AG04449 (cell line): Measurements from ENCODE around the gene LMO4.

ENCODE experiments used
- CTCF ChIA-PET: fragments of 350-600 bp; formaldehyde crosslinking; extraction: SDS; loops from one replicate; lab custom pipeline; 2021; ENCODE audit warnings: antibody characterized with exemption; lab: Yijun Ruan, JAX
- POLR2A ChIA-PET: fragments of 400-600, 350-600 bp; formaldehyde crosslinking; extraction: SDS; loops from one replicate; lab custom pipeline; 2020; ENCODE audit warnings: antibody characterized with exemption, inconsistent platforms; lab: Yijun Ruan, JAX
- DNase-seq: peaks from one replicate; pipeline ENCODE4 v3.0.0-alpha.2; 2010; ENCODE audit warnings: low read depth, low spot score
- H3K4me3 ChIP-seq: 2 replicates; pipeline ENCODE4 v1.5.1; 2011; ENCODE audit warnings: low read depth, mild to moderate bottlenecking, control low read depth, low read length
- CTCF ChIP-seq: IDR thresholded peaks from one replicate; pipeline ENCODE4 v1.5.1; 2011; ENCODE audit warnings: mild to moderate bottlenecking, moderate library complexity, low read length, control low read depth, inconsistent platforms; ENCODE audit not compliant: insufficient read depth; ENCODE audit errors: missing control alignments

Gene LMO4

GRCh38 chr1:87300628-87301027 is 28.1 kb upstream of the LMO4 start:
- no peak for TF ChIP-seq CTCF
- no peak for DNase-seq
- ChIA-PET POLR2A (no interaction called here), CTCF (interaction anchor here (1.4 to 1.5 kb wide), 2 partner anchors 34 to 170 kb away, joined by 3 to 5 read pairs; no protein-coding TSS in a partner anchor)
- no peak overlapping the region for H3K4me3 ChIP-seq

GRCh38 chr1:87305151-87305550 is 23.5 kb upstream of the LMO4 start:
- ChIA-PET CTCF (interaction anchor here (1.4 to 5.5 kb wide), 2 partner anchors 13 to 21 kb away, joined by 8 to 32 read pairs; no protein-coding TSS in a partner anchor), POLR2A (no interaction called here)
- H3K4me3 ChIP-seq = no peak overlapping the region
- DNase-seq = no peak
- no peak for TF ChIP-seq CTCF

GRCh38 chr1:87305762-87306161 is 22.9 kb upstream of the LMO4 start:
- CTCF ChIA-PET = interaction anchor here (1.4 to 5.5 kb wide), 2 partner anchors 14 to 20 kb away, joined by 8 to 32 read pairs; no protein-coding TSS in a partner anchor
- no peak for DNase-seq
- TF ChIP-seq CTCF = no peak
- no peak overlapping the region for H3K4me3 ChIP-seq
- POLR2A ChIA-PET = no interaction called here

- no peak for TF ChIP-seq CTCF
- ChIA-PET CTCF (interaction anchor here (1.3 to 2.0 kb wide), 2 partner anchors 14 to 19 kb away, joined by 3 to 8 read pairs; no protein-coding TSS in a partner anchor), POLR2A (no interaction called here)
- no peak for DNase-seq
- no peak overlapping the region for H3K4me3 ChIP-seq
Observed at GRCh38 chr1:87307306-87307705, 21.4 kb upstream of the LMO4 start.

GRCh38 chr1:87307931-87308330 is 20.7 kb upstream of the LMO4 start:
- ChIA-PET CTCF (interaction anchor here (1.3 to 2.0 kb wide), 2 partner anchors 15 to 18 kb away, joined by 3 to 8 read pairs; no protein-coding TSS in a partner anchor), POLR2A (no interaction called here)
- TF ChIP-seq CTCF = no peak
- no peak for DNase-seq
- no peak overlapping the region for H3K4me3 ChIP-seq

GRCh38 chr1:87314091-87314490 is 14.6 kb upstream of the LMO4 start:
- ChIA-PET POLR2A (no interaction called here), CTCF (interaction anchor here (1.3 kb wide), 1 partner anchor 11 kb away, joined by 15 read pairs; no protein-coding TSS in a partner anchor)
- no peak for DNase-seq
- H3K4me3 ChIP-seq = no peak overlapping the region
- TF ChIP-seq CTCF = no peak
